GM12891 (cell line): Measurements from ENCODE around the gene HYAL4.

ENCODE experiments used
- PAX5 ChIP-seq: IDR thresholded peaks from 2 replicates; pipeline ENCODE4 v1.6.1; 2011; ENCODE audit warnings: low read length, moderate library complexity, mild to moderate bottlenecking; ENCODE audit not compliant: insufficient read depth, severe bottlenecking
- POLR2A ChIP-seq: IDR thresholded peaks from 2 replicates; pipeline ENCODE4 v1.6.1; 2011; ENCODE audit warnings: low read depth, low read length, control low read depth
- POLR2AphosphoS5 ChIP-seq: IDR thresholded peaks from 2 replicates; pipeline ENCODE4 v1.6.1; 2011; ENCODE audit warnings: low read depth, low read length, control low read depth
- SPI1 ChIP-seq: IDR thresholded peaks from 2 replicates; pipeline ENCODE4 v1.6.1; 2011; ENCODE audit warnings: low read depth, low read length, control low read depth
- TAF1 ChIP-seq: IDR thresholded peaks from 2 replicates; pipeline ENCODE4 v1.6.1; 2011; ENCODE audit warnings: low read depth, low read length, control low read depth

DNA sequence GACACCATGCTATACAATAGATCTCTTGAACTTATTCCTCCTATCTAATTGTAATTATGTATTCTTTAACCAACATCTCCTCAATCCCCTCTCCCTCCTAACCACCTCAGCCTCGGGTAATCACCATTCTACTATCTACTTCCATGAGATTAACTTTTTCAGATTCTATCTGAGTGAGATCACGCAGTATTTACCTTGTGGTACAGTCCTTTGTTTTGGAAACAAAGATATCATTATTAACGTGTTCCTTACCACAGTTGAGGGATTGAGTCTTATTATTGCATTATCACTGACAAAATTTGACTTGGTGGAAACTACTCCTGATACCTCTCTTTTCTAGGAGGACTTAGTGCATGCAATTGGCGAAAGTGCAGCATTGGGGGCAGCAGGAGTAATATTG lies 26.0 kb upstream of the HYAL4 start:
- no peak for TF ChIP-seq POLR2A
- no peak for TF ChIP-seq TAF1
- TF ChIP-seq POLR2AphosphoS5 = no peak
- TF ChIP-seq SPI1 = no peak
- TF ChIP-seq PAX5 = no peak
